Liver (tissue), 9 donors: ENCODE results near the gene FAM163A. TPM values are rescaled to one million over a fixed set of nuclear protein-coding genes. Genes with fewer than 3 reads are reported as not detected.

Experiments
- DNase-seq: peaks from one replicate; pipeline ENCODE4 v3.0.0-alpha.2; 2017; ENCODE audit warnings: low spot score
- H3K27ac ChIP-seq, 2 donors: one replicate each; pipeline ENCODE4 v1.7.0; 2013; ENCODE audit warnings: inconsistent platforms in 2 of 2, low read length in 2 of 2, control low read depth in 1 of 2, low read depth in 1 of 2, mild to moderate bottlenecking in 1 of 2
- H3K27me3 ChIP-seq, 4 donors: one replicate each; pipeline versions ENCODE4 v1.6.1 to v1.7.0; 2013; ENCODE audit warnings: low read length in 3 of 4, inconsistent platforms in 1 of 4, mild to moderate bottlenecking in 1 of 4, moderate library complexity in 1 of 4; ENCODE audit not compliant: control insufficient read depth in 4 of 4, insufficient read depth in 4 of 4
- H3K36me3 ChIP-seq, 4 donors: one replicate each; pipeline versions ENCODE4 v1.6.1 to v1.7.0; 2013; ENCODE audit warnings: low read length in 3 of 4, mild to moderate bottlenecking in 3 of 4, low read depth in 1 of 4, moderate library complexity in 1 of 4; ENCODE audit not compliant: control insufficient read depth in 4 of 4, insufficient read depth in 3 of 4
- H3K4me1 ChIP-seq, 4 donors: one replicate each; pipeline versions ENCODE4 v1.6.1 to v1.7.0; 2013; ENCODE audit warnings: low read length in 3 of 4, mild to moderate bottlenecking in 3 of 4, moderate library complexity in 1 of 4; ENCODE audit not compliant: control insufficient read depth in 4 of 4, insufficient read depth in 4 of 4
- H3K4me3 ChIP-seq, 3 donors: one replicate each; pipeline versions ENCODE4 v1.6.1 to v1.7.0; 2013; ENCODE audit warnings: low read length in 3 of 3, control low read depth in 1 of 3, low read depth in 1 of 3, mild to moderate bottlenecking in 1 of 3
- H3K9ac ChIP-seq, 2 donors: one replicate each; pipeline ENCODE4 v1.7.0; 2013; ENCODE audit warnings: low read length in 2 of 2, mild to moderate bottlenecking in 2 of 2, moderate library complexity in 2 of 2, control low read depth in 1 of 2, low read depth in 1 of 2
- H3K9me3 ChIP-seq, 4 donors: one replicate each; pipeline versions ENCODE4 v1.6.1 to v1.7.0; 2013; ENCODE audit warnings: low read length in 3 of 4; ENCODE audit not compliant: control insufficient read depth in 4 of 4
- FOXA2 ChIP-seq: IDR thresholded peaks from 2 replicates; pipeline ENCODE4 v1.6.1; 2016; ENCODE audit warnings: antibody characterized with exemption
- GABPA ChIP-seq, 2 donors: IDR thresholded peaks in 1 of 2; conservative IDR thresholded peaks in 1 of 2; 2 replicates each; pipeline ENCODE4 v1.6.1; 2016; ENCODE audit warnings: antibody characterized with exemption in 2 of 2, mild to moderate bottlenecking in 1 of 2, moderate library complexity in 1 of 2
- HNF4A ChIP-seq, 2 donors: conservative IDR thresholded peaks; 2 replicates each; pipeline ENCODE4 v1.6.1; 2016; ENCODE audit warnings: antibody characterized with exemption in 2 of 2, mild to moderate bottlenecking in 2 of 2
- HNF4G ChIP-seq: IDR thresholded peaks from 2 replicates; pipeline ENCODE4 v1.6.1; 2016; ENCODE audit warnings: antibody characterized with exemption
- JUND ChIP-seq, 2 donors: IDR thresholded peaks; 2 replicates each; pipeline ENCODE4 v1.6.1; 2016; ENCODE audit warnings: antibody characterized with exemption in 2 of 2
- NR2F2 ChIP-seq: IDR thresholded peaks from 2 replicates; pipeline ENCODE4 v1.6.1; 2016; ENCODE audit warnings: antibody characterized with exemption
- RAD21 ChIP-seq, 2 donors: IDR thresholded peaks; 2 replicates each; pipeline ENCODE4 v1.6.1; 2016; ENCODE audit warnings: antibody characterized with exemption in 2 of 2, mild to moderate bottlenecking in 2 of 2
- RXRA ChIP-seq, 2 donors: IDR thresholded peaks; 2 replicates each; pipeline ENCODE4 v1.6.1; 2017 to 2018; ENCODE audit warnings: antibody characterized with exemption in 2 of 2, mild to moderate bottlenecking in 1 of 2
- SP1 ChIP-seq: IDR thresholded peaks from 2 replicates; pipeline ENCODE4 v1.6.1; 2018; ENCODE audit warnings: antibody characterized with exemption, mild to moderate bottlenecking
- YY1 ChIP-seq: IDR thresholded peaks from 2 replicates; pipeline ENCODE4 v1.6.1; 2016; ENCODE audit warnings: antibody characterized with exemption, mild to moderate bottlenecking
- WGBS: extraction: QIAGEN DNeasy Blood & Tissue Kit; methylation state at CpG from one replicate; pipeline ENCODE4 v1.1.7; 2013; 5-methylcytosine and 5-hydroxymethylcytosine counted together
- polyA plus RNA-seq, 2 donors: library from polyadenylated mRNA; stranded (reverse) in 1 of 2; unstranded in 1 of 2; fragments of 200-250 nt in 1 of 2; fragments of >200 nt in 1 of 2; fragmentation: Nextera tagmentation in 1 of 2; extraction: Ambion mirVana in 1 of 2; gene quantifications; one replicate each; pipeline versions ENCODE4 v1.2.1 to v1.2.3, GENCODE V29; 2013 to 2015
- total RNA-seq, 2 donors: library from RNA; depleted of rRNA; stranded (reverse); fragments of >200 nt; gene quantifications; one replicate each; pipeline ENCODE4 v1.2.3, GENCODE V29; 2014
- TF ChIP-seq, protein P1 (sequence below): IDR thresholded peaks from 2 replicates; pipeline ENCODE4 v1.6.1; 2016; ENCODE audit warnings: antibody characterized with exemption
- TF ChIP-seq, protein P2 (sequence below): IDR thresholded peaks from 2 replicates; pipeline ENCODE4 v1.6.1; 2016; ENCODE audit warnings: antibody characterized with exemption, mild to moderate bottlenecking
- TF ChIP-seq, protein P3 (sequence below): fragments of 150-350 bp; IDR thresholded peaks from 2 replicates; pipeline ENCODE4 v1.5.1; 2017; ENCODE audit warnings: improper control_type of control experiment, low read depth, low read length; ENCODE audit not compliant: missing input control
- TF ChIP-seq, protein P4 (sequence below): IDR thresholded peaks from 2 replicates; pipeline ENCODE4 v1.6.1; 2016; ENCODE audit warnings: antibody characterized with exemption
- TF ChIP-seq, protein P5 (sequence below): IDR thresholded peaks from 2 replicates; pipeline ENCODE4 v1.6.1; 2016; ENCODE audit warnings: antibody characterized with exemption
- donor health status: healthy.
- donor health status: healthy.
- donor health status: healthy.
- donor health status: healthy.
- donor health status: healthy.

Gene FAM163A
- total and polyA plus RNA-seq, 4 donors: 0.07 TPM; not detected in 3

DNA sequence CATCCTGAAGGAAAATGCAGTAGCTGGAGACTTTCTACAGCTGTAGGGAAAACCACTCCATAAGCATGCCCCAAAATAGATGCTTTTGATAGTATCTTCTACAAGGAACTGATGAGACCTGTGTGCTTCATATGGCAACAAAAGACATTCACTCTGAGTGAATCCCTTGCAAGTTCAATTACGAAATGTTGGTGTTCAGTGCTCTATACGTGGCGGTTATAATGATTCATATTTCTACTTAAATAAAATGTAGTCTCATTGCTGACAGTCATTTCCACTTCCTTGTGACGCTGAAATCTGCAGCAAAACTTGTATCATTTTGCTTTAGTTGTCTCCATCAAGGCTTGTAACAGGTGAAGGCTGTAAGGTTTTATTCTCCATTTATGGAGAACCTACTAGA is 113.9 kb downstream of the FAM163A start:
- no peaks in the 10 kb centered on the region for H3K9me3 ChIP-seq
- 94% methylated on average over 4 of the region's 4 CpGs for WGBS
- H3K27me3 ChIP-seq: no peaks in the 10 kb centered on the region
- H3K27ac ChIP-seq: no peak overlapping the region
- no peak overlapping the region for H3K9ac ChIP-seq
- H3K36me3 ChIP-seq: peaks cover 2 to 34% (median 16%) of the 10 kb centered on the region in 4 donors
- H3K4me3 ChIP-seq: no peak overlapping the region
- no peak for DNase-seq
- H3K4me1 ChIP-seq: no peaks in the 10 kb centered on the region
- no peak for TF ChIP-seq RAD21 (IDR thresholded peaks at IDR 0.05)
- TF ChIP-seq, protein P1, sequence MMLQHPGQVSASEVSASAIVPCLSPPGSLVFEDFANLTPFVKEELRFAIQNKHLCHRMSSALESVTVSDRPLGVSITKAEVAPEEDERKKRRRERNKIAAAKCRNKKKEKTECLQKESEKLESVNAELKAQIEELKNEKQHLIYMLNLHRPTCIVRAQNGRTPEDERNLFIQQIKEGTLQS: no peak
- TF ChIP-seq HNF4G: no peak
- TF ChIP-seq NR2F2: no peak

DNA sequence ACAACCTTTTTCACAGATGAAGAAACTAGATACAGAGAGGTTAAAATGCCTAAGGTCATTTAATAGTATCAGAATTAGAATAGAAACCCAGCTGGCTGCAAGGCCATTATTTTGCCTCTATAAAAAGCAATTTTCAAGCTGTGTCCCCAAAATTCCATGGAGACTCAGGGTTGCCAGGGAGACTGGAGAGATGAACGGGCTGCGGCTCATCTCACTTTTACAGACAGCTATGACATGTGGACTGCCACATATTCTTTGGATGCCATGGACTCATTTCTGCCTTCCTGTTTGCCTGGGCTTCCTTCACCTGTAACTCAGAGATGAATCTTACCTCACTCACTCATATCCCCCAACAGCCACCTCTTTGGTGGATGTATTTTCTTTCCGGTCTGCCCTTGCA is 117.6 kb downstream of the FAM163A start:
- WGBS: 94% methylated on average over 3 of the region's 3 CpGs
- TF ChIP-seq, protein P2, sequence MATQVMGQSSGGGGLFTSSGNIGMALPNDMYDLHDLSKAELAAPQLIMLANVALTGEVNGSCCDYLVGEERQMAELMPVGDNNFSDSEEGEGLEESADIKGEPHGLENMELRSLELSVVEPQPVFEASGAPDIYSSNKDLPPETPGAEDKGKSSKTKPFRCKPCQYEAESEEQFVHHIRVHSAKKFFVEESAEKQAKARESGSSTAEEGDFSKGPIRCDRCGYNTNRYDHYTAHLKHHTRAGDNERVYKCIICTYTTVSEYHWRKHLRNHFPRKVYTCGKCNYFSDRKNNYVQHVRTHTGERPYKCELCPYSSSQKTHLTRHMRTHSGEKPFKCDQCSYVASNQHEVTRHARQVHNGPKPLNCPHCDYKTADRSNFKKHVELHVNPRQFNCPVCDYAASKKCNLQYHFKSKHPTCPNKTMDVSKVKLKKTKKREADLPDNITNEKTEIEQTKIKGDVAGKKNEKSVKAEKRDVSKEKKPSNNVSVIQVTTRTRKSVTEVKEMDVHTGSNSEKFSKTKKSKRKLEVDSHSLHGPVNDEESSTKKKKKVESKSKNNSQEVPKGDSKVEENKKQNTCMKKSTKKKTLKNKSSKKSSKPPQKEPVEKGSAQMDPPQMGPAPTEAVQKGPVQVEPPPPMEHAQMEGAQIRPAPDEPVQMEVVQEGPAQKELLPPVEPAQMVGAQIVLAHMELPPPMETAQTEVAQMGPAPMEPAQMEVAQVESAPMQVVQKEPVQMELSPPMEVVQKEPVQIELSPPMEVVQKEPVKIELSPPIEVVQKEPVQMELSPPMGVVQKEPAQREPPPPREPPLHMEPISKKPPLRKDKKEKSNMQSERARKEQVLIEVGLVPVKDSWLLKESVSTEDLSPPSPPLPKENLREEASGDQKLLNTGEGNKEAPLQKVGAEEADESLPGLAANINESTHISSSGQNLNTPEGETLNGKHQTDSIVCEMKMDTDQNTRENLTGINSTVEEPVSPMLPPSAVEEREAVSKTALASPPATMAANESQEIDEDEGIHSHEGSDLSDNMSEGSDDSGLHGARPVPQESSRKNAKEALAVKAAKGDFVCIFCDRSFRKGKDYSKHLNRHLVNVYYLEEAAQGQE: no peak
- H3K4me3 ChIP-seq: no peak overlapping the region
- H3K9me3 ChIP-seq: no peaks in the 10 kb centered on the region
- H3K36me3 ChIP-seq: peaks cover 2 to 42% (median 25%) of the 10 kb centered on the region in 4 donors
- no peak overlapping the region for H3K9ac ChIP-seq
- no peak for DNase-seq
- no peaks in the 10 kb centered on the region for H3K4me1 ChIP-seq
- no peak overlapping the region for H3K27ac ChIP-seq
- H3K27me3 ChIP-seq: no peaks in the 10 kb centered on the region

DNA sequence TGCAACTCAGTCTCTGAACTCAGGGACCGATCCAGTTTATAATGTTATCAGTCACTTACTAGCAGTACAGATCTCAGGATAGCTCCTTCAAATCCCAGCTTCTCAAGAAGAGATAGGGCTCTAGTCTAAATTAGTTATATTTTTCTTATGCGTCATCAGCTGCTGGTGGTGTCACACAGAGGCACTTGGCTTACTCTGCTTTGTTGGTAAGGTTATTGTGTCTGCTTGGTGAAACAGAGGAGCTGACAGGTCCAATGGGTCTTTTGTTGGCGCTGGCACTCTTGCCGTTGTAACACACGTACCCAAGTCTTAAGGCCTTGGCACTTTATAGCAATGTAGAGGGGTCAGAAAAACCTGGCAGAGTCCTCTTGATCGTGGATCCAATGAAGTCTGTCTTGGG is 122.3 kb downstream of the FAM163A start:
- WGBS: 95% methylated on average over 6 of the region's 6 CpGs
- H3K36me3 ChIP-seq: peaks cover 7 to 38% (median 28%) of the 10 kb centered on the region in 4 donors

More for the DNA sequence above, 122.3 kb downstream of the FAM163A start:
- no peak overlapping the region for H3K27ac ChIP-seq
- no peak overlapping the region for H3K9ac ChIP-seq
- H3K4me3 ChIP-seq: no peak overlapping the region
- H3K9me3 ChIP-seq: no peaks in the 10 kb centered on the region
- H3K4me1 ChIP-seq: no peaks in the 10 kb centered on the region
- no peak for DNase-seq
- no peak for TF ChIP-seq RXRA (IDR thresholded peaks at IDR 0.05)
- TF ChIP-seq, protein P3, sequence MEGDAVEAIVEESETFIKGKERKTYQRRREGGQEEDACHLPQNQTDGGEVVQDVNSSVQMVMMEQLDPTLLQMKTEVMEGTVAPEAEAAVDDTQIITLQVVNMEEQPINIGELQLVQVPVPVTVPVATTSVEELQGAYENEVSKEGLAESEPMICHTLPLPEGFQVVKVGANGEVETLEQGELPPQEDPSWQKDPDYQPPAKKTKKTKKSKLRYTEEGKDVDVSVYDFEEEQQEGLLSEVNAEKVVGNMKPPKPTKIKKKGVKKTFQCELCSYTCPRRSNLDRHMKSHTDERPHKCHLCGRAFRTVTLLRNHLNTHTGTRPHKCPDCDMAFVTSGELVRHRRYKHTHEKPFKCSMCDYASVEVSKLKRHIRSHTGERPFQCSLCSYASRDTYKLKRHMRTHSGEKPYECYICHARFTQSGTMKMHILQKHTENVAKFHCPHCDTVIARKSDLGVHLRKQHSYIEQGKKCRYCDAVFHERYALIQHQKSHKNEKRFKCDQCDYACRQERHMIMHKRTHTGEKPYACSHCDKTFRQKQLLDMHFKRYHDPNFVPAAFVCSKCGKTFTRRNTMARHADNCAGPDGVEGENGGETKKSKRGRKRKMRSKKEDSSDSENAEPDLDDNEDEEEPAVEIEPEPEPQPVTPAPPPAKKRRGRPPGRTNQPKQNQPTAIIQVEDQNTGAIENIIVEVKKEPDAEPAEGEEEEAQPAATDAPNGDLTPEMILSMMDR: no peak
- no peak for TF ChIP-seq NR2F2
- no peak for TF ChIP-seq SP1
- TF ChIP-seq, protein P4, sequence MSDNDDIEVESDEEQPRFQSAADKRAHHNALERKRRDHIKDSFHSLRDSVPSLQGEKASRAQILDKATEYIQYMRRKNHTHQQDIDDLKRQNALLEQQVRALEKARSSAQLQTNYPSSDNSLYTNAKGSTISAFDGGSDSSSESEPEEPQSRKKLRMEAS: no peak
- no peak for TF ChIP-seq JUND (IDR thresholded peaks at IDR 0.05)
- no peak for TF ChIP-seq FOXA2
- no peak for TF ChIP-seq RAD21 (IDR thresholded peaks at IDR 0.05)
- no peak for TF ChIP-seq HNF4A (conservative IDR thresholded peaks at IDR 0.05)
- TF ChIP-seq, protein P2: no peak
- no peak for TF ChIP-seq YY1
- TF ChIP-seq, protein P5, sequence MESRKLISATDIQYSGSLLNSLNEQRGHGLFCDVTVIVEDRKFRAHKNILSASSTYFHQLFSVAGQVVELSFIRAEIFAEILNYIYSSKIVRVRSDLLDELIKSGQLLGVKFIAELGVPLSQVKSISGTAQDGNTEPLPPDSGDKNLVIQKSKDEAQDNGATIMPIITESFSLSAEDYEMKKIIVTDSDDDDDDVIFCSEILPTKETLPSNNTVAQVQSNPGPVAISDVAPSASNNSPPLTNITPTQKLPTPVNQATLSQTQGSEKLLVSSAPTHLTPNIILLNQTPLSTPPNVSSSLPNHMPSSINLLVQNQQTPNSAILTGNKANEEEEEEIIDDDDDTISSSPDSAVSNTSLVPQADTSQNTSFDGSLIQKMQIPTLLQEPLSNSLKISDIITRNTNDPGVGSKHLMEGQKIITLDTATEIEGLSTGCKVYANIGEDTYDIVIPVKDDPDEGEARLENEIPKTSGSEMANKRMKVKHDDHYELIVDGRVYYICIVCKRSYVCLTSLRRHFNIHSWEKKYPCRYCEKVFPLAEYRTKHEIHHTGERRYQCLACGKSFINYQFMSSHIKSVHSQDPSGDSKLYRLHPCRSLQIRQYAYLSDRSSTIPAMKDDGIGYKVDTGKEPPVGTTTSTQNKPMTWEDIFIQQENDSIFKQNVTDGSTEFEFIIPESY: no peak
- no peak for TF ChIP-seq GABPA (IDR thresholded peaks at IDR 0.05 in 1 of 2, conservative IDR thresholded peaks at IDR 0.05 in 1 of 2)
- H3K27me3 ChIP-seq: no peaks in the 10 kb centered on the region
